Brain microvascular endothelial cell (primary cell): ENCODE results near the gene RSPH9.

Source experiments
- DNase-seq: peaks from one replicate; pipeline ENCODE4 v3.0.0-alpha.2; 2020
- H3K27ac ChIP-seq: fragments of 250-450 bp; sonication (Bioruptor Pico); 2 replicates; pipeline ENCODE4 v1.5.1; 2020; ENCODE audit warnings: mild to moderate bottlenecking, moderate library complexity
- H3K27me3 ChIP-seq: fragments of 250-450 bp; sonication (Bioruptor Pico); replicated peaks from 2 replicates; pipeline ENCODE4 v1.5.1; 2020; ENCODE audit warnings: mild to moderate bottlenecking
- H3K36me3 ChIP-seq: fragments of 250-450 bp; sonication (Bioruptor Pico); replicated peaks from 2 replicates; pipeline ENCODE4 v1.5.1; 2020; ENCODE audit warnings: mild to moderate bottlenecking
- H3K4me3 ChIP-seq: 2 replicates; pipeline ENCODE4 v1.5.1; 2011; ENCODE audit warnings: low read depth, mild to moderate bottlenecking, control low read depth, low read length, moderate library complexity
- in situ Hi-C: cut with HindIII; loops from 2 replicates; pipeline ENCODE4 v1.10.0; 2017; ENCODE audit warnings: low sequenced_read_pairs, low pct_ligation_motif_present
- TF ChIP-seq, protein P1 (sequence below): IDR thresholded peaks from 2 replicates; pipeline ENCODE4 v1.5.1; 2011; ENCODE audit warnings: low read depth, mild to moderate bottlenecking, moderate library complexity, low read length, control low read depth, inconsistent platforms; ENCODE audit errors: missing control alignments

Gene RSPH9

GRCh38 chr6:43713643-43714310 lies 68.9 kb downstream of the RSPH9 start:
- TF ChIP-seq, protein P1, sequence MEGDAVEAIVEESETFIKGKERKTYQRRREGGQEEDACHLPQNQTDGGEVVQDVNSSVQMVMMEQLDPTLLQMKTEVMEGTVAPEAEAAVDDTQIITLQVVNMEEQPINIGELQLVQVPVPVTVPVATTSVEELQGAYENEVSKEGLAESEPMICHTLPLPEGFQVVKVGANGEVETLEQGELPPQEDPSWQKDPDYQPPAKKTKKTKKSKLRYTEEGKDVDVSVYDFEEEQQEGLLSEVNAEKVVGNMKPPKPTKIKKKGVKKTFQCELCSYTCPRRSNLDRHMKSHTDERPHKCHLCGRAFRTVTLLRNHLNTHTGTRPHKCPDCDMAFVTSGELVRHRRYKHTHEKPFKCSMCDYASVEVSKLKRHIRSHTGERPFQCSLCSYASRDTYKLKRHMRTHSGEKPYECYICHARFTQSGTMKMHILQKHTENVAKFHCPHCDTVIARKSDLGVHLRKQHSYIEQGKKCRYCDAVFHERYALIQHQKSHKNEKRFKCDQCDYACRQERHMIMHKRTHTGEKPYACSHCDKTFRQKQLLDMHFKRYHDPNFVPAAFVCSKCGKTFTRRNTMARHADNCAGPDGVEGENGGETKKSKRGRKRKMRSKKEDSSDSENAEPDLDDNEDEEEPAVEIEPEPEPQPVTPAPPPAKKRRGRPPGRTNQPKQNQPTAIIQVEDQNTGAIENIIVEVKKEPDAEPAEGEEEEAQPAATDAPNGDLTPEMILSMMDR: no peak
- Histone ChIP-seq H3K36me3 (no peaks in the 10 kb centered on the region), H3K27me3 (no peaks in the 10 kb centered on the region), H3K27ac (no peak overlapping the region), H3K4me3 (no peak overlapping the region)
- no peak for DNase-seq
- in situ Hi-C loops: no loop called here

- in situ Hi-C loops: no loop called here
- no peak overlapping the region for H3K4me3 ChIP-seq
- no peaks in the 10 kb centered on the region for H3K27me3 ChIP-seq
- no peak for DNase-seq
- H3K36me3 ChIP-seq: no peaks in the 10 kb centered on the region
- no peak overlapping the region for H3K27ac ChIP-seq
- TF ChIP-seq, protein P1: no peak
Observed at GRCh38 chr6:43714311-43715055, 69.6 kb downstream of the RSPH9 start.

DNA sequence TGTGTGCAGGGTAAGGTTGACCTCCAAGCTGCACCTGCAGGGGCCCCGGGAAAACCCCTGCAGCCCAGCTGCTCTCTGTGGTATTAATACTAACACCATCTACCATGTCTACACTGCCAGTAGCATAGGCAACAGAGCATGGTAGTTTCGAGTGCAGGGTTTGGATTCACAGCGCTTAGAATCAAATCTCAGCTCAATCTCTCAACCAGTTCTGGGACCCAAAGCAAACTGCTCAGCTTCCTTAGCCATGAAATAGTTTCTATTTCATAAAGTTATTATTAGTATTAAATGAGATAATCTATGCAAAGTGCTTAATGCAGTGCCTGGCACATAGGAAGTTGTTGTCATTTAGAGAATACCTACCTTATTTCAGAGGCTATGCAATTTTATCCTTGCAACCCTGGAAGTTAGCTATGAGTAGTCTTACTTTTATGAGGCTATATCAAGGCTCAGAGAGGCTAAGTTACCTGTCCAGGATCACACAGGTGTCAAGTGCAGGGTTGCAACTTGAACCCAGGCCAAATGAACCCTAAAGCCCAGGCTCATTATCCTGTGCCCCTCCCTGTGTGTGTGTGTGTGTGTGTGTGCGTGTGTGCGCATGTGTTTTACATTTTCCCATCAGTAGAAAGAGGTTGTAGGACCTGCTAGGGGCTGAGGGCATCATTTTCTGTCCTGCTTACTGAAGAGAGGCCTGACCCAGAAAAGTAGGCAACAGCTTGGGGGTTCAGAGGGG lies 70.4 kb downstream of the RSPH9 start:
- in situ Hi-C loops: no loop called here
- Histone ChIP-seq H3K27me3 (no peaks in the 10 kb centered on the region), H3K27ac (no peak overlapping the region), H3K4me3 (no peak overlapping the region), H3K36me3 (no peaks in the 10 kb centered on the region)
- TF ChIP-seq, protein P1: no peak
- DNase-seq: no peak

GRCh38 chr6:43716099-43716498 lies 71.3 kb downstream of the RSPH9 start:
- in situ Hi-C loops: no loop called here
- Histone ChIP-seq H3K4me3 (no peak overlapping the region), H3K27ac (no peak overlapping the region), H3K27me3 (no peaks in the 10 kb centered on the region), H3K36me3 (no peaks in the 10 kb centered on the region)
- TF ChIP-seq, protein P1: no peak
- DNase-seq: no peak

DNA sequence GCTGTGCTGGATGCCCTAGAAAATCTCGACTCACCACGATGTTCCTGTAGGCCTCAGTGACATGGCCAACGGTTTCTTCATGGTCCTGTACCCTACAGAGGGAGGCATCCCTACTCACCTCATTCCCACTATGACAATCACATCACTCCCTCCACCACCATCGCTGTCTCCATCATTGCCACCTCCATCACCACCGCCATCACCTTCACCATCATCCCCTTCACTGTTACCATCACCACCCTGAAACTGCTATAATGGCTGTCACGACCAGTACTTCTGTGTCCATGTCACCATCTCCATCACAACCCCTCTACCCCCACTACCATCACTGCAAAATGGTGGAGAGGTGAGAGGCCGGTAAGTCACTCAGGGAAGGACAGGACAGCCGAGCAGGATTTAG lies 72.6 kb downstream of the RSPH9 start:
- Histone ChIP-seq H3K4me3 (no peak overlapping the region), H3K27ac (no peak overlapping the region), H3K36me3 (no peaks in the 10 kb centered on the region), H3K27me3 (peaks cover 7% of the 10 kb centered on the region)
- in situ Hi-C loops: no loop called here
- DNase-seq: no peak
- TF ChIP-seq, protein P1: no peak
